CD4-positive, alpha-beta T cell treated with Interleukin-2 at 100 ng/mL for 4 hours (primary cell): ENCODE measurements around the gene GLRX.

Source experiments
- DNase-seq: peaks from one replicate; pipeline ENCODE4 v3.0.0-alpha.2; 2020; ENCODE audit warnings: low spot score

Gene GLRX

GRCh38 chr5:95780597-95780996, 41.9 kb downstream of the GLRX start:
- DNase-seq: no peak

GRCh38 chr5:95779611-95780010, 42.9 kb downstream of the GLRX start:
- no peak for DNase-seq

GRCh38 chr5:95778713-95779436, 43.7 kb downstream of the GLRX start:
- DNase-seq: no peak

GRCh38 chr5:95777441-95777840, 45.1 kb downstream of the GLRX start:
- no peak for DNase-seq

GRCh38 chr5:95773335-95774059, 49.0 kb downstream of the GLRX start:
- no peak for DNase-seq

- no peak for DNase-seq
Observed at GRCh38 chr5:95771892-95772291, 50.6 kb downstream of the GLRX start.

- no peak for DNase-seq
Observed at GRCh38 chr5:95770830-95771708, 51.5 kb downstream of the GLRX start.

- DNase-seq: no peak
Observed at GRCh38 chr5:95768731-95769130, 53.8 kb downstream of the GLRX start.

- no peak for DNase-seq
Observed at GRCh38 chr5:95763941-95764340, 58.6 kb downstream of the GLRX start.
